K562 treated with DMSO at 1 percent for 4 hours (cell line): ENCODE results near the gene RASIP1. TPM values are rescaled to one million over a fixed set of nuclear protein-coding genes. Genes with fewer than 3 reads are reported as not detected.

Experiments
- total RNA-seq: library from RNA; unstranded; fragments of 300-600 nt; gene quantifications from 2 replicates; pipeline ENCODE4 v1.2.3, GENCODE V29; 2022; ENCODE audit not compliant: insufficient read depth

Gene RASIP1, protein sequence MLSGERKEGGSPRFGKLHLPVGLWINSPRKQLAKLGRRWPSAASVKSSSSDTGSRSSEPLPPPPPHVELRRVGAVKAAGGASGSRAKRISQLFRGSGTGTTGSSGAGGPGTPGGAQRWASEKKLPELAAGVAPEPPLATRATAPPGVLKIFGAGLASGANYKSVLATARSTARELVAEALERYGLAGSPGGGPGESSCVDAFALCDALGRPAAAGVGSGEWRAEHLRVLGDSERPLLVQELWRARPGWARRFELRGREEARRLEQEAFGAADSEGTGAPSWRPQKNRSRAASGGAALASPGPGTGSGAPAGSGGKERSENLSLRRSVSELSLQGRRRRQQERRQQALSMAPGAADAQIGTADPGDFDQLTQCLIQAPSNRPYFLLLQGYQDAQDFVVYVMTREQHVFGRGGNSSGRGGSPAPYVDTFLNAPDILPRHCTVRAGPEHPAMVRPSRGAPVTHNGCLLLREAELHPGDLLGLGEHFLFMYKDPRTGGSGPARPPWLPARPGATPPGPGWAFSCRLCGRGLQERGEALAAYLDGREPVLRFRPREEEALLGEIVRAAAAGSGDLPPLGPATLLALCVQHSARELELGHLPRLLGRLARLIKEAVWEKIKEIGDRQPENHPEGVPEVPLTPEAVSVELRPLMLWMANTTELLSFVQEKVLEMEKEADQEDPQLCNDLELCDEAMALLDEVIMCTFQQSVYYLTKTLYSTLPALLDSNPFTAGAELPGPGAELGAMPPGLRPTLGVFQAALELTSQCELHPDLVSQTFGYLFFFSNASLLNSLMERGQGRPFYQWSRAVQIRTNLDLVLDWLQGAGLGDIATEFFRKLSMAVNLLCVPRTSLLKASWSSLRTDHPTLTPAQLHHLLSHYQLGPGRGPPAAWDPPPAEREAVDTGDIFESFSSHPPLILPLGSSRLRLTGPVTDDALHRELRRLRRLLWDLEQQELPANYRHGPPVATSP
- total RNA-seq = 6.5 and 7.8 TPM in 2 replicates

DNA sequence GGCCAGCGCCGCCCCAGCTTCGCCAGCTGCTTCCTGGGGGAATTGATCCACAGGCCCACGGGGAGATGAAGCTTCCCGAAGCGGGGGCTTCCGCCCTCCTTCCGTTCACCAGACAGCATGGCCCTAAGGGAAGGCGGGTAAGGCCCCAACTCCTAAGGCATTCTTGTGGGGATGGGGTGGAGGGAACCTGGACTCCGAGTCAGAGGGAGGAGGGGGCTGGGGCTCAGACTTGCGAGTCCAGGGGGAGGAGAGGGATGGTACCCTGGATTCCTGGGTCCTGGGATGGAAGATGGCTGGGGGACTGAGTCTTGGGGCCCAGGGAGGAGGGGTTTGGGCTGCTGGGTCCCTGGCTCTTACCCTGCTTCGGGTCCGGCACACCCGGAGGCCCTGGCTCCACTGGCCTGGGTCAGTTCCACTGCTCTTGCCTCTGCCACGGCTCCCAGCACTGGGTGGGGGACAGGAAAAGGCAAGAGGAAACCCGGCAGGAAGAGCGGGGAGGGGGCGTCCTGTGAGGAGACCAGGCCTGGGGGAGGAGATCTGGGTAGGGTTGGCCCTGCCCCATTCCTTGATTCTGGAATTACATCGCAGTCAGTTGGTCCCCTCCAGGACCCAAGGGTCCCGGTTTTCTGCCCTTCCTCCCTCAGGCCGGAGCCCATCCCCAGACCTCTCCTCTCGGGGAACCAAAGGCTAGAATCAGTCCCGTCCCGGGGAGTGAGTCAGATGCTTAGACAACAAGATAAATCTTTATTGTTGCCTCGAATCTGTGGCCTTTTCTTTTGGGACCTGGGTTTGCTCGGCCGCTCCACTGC is at the start of gene RASIP1:
TSS of gene RASIP1 (minus strand) at position 447 of the 809 bp plus-strand sequence. CDS start at position 119, 328 bp downstream.

DNA sequence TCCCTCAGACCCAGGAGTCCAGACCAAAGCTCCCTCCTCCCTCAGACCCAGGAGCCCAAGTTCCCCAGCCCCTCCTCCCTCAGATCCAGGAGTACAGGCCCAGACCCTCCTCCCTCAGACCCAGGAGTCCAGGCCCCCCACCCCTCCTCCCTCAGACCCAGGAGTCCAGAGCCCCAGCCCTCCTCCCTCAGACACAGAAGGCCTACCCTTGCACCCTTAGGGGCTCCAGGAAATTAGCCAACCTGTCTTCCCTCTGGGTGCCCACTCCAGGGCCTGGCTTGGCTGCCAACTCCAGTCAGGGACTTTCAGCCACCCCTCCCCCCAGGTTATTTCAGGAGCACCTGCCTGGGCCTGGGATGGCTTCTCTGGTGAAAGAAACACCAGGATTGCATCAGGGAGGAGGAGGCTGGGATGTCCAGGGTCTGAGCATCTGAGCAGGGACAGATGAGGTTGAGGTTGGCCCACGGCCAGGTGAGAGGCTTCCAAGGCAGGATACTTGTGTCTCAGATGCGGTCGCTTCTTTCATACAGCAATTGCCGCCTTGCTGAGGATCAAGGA is 14.8 kb upstream of the RASIP1 start, which contains the start of gene FGF21:
TSS of gene FGF21 (plus strand) at position 441 of the 558 bp plus-strand sequence. CDS start 713 bp downstream, outside the sequence.

DNA sequence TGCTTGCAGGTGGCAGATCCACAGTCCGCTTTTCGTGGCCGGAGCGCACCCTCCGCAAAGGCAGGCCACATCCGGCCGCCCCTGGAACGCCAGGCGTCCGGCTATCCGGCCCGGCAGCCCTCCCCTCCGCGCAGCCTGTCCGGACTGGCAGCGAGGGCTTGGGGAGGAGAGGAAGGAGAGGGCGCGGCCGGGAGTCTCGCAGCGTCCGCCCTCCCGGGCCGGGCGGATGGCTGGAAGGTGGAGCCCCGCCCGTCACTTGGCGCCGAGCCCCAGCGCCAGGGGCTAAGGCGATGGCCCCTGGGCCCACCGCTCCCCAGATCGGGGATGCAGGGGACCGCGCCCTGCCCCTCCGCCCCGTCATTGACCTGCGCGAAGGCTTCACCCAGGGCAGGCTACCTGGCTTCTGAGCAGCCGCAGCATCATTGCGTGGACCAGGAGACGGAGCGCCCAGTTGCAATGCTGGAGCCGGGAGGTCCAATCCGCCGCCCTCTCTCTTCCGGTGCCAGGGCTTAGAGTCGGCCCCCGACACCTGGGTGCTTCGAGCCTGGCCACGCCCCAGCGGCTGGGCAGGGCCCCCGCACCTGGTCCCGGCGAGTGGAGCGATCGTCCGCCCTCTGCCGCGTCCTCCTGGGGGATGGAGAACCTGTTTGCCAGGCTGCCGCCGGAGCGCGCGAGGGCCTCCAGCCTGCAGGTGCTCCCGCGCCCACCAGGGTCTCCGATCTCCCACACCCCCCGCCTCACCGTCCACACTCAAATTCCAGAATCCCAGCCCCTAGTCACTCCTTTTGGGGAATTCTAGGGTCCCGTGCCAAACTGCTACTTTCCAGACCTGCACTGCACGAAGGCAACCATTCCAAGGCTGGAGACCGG is 12.3 kb upstream of the RASIP1 start, which contains the start of gene FUT1:
TSS of gene FUT1 (minus strand) at position 146 of the 870 bp plus-strand sequence. CDS start 1,360 bp downstream, outside the sequence.

DNA sequence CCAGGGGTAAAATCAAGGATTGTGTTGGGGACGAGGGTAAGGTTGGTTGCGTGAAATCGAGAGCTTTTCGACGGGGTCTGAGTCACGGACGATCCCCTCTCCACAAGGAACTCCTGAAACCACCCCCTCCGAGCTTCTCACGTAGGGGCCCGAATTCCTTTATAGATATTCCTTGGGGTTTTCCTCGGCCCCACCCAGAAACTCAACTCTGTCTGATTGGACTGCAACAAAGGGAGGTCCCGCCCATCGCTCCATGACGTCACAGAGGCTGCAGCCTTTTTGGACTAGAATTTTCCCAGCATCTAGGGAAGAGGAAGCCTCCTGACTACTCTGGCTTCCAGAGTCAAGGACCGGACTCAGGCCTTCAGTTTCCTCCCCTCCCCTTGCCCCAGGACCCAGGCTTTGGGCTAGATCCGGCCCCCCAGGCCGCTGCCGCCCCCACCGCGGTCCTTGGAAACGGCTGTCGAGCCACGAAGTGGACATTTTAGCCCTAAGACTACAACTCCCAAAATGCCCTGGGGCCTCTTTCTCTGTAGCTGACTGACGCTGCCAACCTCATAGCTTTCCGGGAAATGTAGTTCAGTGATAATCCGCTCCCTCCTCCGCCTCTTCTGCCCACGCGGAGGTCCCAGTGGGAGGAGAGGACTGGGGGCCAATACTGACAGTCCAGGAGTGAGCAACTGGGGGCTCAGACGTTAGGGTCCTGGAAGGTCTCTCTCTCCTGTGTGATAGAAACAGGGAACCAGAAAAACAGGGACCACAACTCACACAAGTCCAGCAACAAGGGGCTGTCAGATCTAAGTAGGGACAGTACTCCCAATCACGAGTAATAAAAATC is 6.5 kb upstream of the RASIP1 start, which contains the start of gene IZUMO1:
TSS of gene IZUMO1 (minus strand) at position 172 of the 838 bp plus-strand sequence. CDS start 1,050 bp downstream, outside the sequence.

DNA sequence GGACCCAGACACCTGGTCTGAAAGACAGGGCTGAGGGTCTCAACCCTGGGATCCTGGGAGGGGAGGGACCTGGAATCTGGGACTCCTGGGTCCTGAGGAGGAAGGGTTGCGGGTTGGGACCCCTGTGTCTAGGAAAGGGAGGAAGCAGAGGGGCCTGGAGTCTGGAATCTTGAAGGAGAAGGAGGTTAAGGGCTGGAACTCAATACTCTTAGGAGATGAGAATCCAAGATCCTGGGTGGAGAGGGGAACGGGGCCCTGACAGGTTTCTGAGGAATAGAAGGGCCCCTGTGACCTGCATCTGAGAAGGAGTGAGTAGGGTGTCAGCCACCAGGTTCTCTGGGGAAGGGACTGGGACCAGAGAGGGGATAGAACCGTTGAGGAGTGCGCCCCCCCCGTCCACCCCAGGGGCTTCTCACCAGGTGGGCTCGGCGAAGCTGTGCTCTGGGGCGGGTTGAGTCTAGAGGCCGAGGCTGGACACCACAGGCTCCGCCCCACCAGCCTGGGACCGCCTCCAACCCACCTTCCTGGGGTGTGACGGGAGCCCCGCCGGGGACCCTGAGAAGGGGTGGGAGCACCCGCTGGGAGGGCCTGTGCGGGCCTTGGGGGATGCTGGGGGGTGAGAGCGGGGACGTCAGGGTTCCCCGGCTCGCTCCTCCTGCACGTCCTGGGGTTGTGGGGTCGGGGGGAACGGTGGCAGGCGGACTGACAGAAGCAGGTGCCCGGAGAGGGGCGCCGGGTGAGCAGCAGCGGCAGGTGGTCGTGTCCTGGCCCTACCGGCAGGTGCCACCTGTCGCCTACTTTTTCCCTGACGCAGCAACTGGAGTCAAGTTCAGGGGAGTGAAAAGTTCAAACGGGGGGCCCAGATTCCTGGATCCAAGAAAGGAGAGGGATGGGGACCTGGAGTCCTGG is 20.9 kb downstream of the RASIP1 start, which contains the start of gene MAMSTR:
TSS of gene MAMSTR (minus strand) at position 463 of the 909 bp plus-strand sequence. CDS start 694 bp downstream, outside the sequence.

DNA sequence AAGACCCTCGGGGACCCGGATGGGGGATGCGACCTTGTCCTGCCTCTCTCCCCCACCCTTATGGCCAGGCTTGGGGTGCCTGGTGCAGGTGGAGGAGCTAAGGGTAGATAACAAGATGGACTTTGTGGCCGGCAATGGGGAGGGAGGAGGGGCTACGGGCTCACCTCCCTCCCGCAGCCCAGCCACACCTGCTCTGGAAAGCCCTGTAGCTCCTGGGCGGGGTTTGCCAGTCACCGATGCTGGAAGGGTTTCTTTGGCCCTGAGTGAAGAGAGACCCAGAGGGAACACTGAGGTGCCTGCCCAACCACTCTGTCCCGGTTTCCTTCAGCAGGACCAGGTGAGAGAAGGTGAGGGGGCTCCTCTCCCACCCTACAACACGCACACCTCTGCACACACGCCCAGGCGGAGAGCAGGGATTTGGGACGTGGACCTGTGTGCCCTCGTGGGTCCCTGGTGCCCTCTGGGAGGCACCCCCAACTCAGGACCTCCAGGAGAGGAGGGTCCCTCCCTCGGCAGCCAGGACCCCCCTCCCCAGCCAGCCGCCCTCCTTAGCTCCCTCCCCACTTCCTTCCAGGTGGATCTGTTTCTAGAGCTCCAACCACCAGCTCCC is 44.6 kb downstream of the RASIP1 start, which contains the start of gene FUT2:
TSS of gene FUT2 (plus strand) at position 229 of the 610 bp plus-strand sequence. CDS start 6,986 bp downstream, outside the sequence.

DNA sequence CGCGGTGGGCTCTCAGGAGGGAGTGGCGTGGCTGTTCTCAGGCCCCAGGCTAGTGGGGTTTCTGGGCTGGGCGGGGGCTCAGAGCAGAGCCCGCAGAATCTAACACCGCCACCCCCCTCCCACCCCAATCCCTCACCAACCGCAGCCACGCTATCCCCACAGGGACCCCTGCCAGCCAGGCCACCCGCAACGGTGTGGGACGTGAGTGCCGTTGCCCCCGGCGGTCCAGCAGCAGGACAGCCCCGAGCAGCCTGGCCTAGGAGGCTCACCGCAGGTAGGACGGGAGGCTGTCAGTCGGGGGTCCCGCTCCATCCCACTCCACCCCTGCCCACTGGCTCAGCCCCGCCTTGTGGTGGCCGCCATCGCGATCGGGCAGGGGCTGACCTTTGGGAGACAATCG is 67.4 kb downstream of the RASIP1 start, which contains the start of gene NTN5:
TSS of gene NTN5 (minus strand) at position 24 of the 400 bp plus-strand sequence. CDS start 2,031 bp downstream, outside the sequence.

Other genes with a start within 250 kb of the RASIP1 start
- 7.2 and 8.2 TPM in 2 replicates for gene LMTK3, start 228.8 kb downstream of the RASIP1 start, total RNA-seq
- gene SULT2B1, start 188.4 kb downstream of the RASIP1 start, total RNA-seq = 1.7 and 1.9 TPM in 2 replicates
- not detected in 2 replicates for gene SPACA4, start 133.9 kb downstream of the RASIP1 start, total RNA-seq
- gene FAM83E, start 125.5 kb downstream of the RASIP1 start, total RNA-seq = 1.7 and 2.8 TPM in 2 replicates
- 5,295 and 5,517 TPM in 2 replicates for gene RPL18, start 121.4 kb downstream of the RASIP1 start, total RNA-seq
- gene SPHK2, start 121.1 kb downstream of the RASIP1 start, total RNA-seq = 3.9 and 7.1 TPM in 2 replicates
- 18.9 and 23.5 TPM in 2 replicates for gene DBP, start 103.2 kb downstream of the RASIP1 start, total RNA-seq
- 10.3 and 27.1 TPM in 2 replicates for gene CA11, start 94.4 kb downstream of the RASIP1 start, total RNA-seq
- 0.33 TPM in 1 of 2 replicates, not detected in the other for gene NTN5, start 67.6 kb downstream of the RASIP1 start, total RNA-seq
- not detected in 2 replicates for gene FUT2, start 44.6 kb downstream of the RASIP1 start, total RNA-seq
- gene MAMSTR, start 20.9 kb downstream of the RASIP1 start, total RNA-seq = 0.73 TPM in 1 of 2 replicates, not detected in the other
- gene IZUMO1, start 6.3 kb upstream of the RASIP1 start, total RNA-seq = 0.50 TPM in 1 of 2 replicates, not detected in the other
- 4.8 and 13.9 TPM in 2 replicates for gene FUT1, start 12.0 kb upstream of the RASIP1 start, total RNA-seq
- not detected in 2 replicates for gene FGF21, start 14.9 kb upstream of the RASIP1 start, total RNA-seq
- gene BCAT2, start 70.4 kb upstream of the RASIP1 start, total RNA-seq = 68.9 and 69.1 TPM in 2 replicates
- not detected in 2 replicates for gene HSD17B14, start 95.9 kb upstream of the RASIP1 start, total RNA-seq
- 17.1 and 25.9 TPM in 2 replicates for gene PLEKHA4, start 128.0 kb upstream of the RASIP1 start, total RNA-seq
- gene PPP1R15A, start 131.8 kb upstream of the RASIP1 start, total RNA-seq = 85.0 and 106 TPM in 2 replicates
- not detected in 2 replicates for gene TULP2, start 158.1 kb upstream of the RASIP1 start, total RNA-seq
- 279 and 316 TPM in 2 replicates for gene NUCB1, start 159.7 kb upstream of the RASIP1 start, total RNA-seq
- gene DHDH, start 193.1 kb upstream of the RASIP1 start, total RNA-seq = 2.6 and 6.7 TPM in 2 replicates
- gene BAX, start 214.3 kb upstream of the RASIP1 start, total RNA-seq = 90.6 and 152 TPM in 2 replicates
- gene FTL, start 224.7 kb upstream of the RASIP1 start, total RNA-seq = 5,415 and 5,880 TPM in 2 replicates